ENCODE results near the gene GBX1.
A peak's percentile ranks its signal among the peaks of the same experiment; 100 is the strongest.

Gene GBX1

DNA sequence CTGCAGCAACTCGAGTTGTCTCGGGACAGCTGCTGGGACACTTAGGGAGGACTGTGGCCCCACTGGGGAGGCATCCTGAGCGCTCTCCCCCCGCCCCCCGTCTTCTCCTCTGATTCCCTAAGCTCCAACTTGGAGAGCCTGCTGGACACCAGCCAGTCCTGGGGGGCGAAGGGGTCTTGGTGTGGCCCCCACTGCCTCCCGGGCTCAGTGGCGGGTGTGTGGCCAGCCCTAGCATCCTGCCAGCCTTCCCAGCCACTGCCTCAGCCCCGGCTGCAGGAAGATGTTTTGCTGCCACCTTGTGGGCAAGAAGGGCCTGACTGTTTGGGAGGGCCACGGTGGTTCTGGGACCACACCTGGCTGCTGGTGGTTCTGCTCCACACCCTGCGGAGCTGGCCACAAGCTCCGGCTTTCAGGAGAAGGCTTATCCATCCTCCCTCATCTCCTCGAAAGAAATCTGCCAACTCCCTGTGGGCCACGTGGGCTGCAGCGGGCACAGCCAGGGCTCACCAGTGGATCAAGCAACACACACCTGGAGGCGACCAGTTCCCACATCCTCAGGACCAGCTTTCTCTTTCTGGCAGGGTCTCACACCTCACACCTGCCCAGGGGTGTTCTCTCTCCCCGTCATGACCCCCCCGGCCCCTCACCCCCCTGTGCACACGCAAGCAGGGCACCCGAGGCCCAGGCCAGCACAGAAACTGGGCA lies 56.4 kb downstream of the GBX1 start:
- DNase-seq = peak; percentile 75

DNA sequence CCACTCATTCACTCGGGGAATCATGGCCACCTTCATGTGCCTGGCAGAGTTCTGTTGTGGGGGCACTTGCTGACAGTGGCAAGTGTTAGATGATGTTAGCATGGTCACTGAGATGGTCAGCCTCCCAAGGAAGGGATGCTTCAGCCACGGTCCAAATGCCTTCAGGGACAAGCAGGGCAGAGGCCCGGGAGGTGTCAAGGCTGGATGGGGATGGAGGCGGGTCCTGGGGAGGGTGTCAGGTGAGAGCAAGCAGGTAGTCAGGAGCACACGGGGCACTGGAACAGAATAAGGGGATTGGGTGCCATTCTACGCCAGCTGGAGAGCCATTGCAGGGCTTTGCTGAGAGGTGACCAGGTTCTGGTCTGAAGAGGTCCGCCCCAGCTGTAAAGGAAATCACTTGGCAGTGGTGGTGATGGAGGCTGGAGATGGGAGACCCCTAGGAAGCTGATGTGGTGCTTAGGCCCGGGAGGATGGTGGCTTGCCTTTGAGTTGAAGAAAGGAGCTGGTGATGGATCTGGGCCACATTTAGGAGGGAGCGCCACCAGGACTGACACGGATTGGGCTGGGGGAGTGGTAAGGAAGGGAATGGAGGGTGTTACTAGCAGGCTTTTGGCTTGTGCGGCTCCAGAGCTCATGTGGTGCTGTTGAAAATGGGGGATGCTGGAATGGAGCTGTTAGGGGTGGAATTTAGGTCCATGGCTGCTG lies 57.1 kb downstream of the GBX1 start:
- no peak for DNase-seq

DNA sequence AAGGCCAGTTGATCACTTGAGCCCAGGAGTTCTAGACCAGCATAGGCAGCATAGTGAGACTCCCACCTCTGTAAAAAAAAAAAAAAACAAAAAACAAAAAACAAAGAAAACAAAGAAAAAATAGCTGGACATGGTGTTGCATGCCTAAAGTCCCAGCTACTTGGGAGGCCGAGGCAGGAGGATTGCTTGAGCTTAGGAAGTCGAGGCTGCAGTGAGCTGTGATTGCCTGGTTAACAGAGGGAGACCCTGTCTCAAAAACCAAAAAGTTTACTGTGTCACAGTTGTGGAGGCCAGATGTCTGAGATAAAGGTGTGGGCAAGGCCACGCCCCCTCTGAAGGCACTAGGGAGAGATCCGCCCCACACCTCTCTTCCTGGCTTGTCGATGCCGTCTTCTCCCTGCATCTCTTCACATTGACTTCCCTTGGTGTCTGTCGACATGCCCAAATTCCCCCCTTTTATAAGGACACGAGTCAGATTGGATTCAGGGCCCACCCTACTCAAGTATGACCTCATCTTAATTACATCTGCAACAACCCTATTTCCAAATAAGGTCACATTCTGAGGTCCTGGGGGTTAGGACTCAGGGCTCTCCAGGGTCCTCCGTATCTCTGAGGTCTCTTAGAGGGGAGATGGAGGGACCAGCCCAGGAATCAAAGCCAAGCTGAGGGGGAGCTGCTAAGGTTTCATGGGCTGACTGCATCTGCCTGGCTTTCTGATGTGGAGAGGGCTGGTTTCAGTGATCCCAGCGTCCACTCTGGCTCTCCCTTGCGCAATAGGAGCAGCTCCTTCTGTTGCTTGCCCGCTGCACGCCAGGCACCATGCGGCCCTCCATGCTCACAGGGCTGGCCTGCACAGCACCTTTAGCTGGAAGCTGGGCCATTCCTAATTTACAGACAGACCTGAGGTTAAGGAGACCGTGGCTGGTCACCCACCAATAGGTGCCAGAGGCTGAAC lies 58.1 kb downstream of the GBX1 start:
- DNase-seq = no peak

DNA sequence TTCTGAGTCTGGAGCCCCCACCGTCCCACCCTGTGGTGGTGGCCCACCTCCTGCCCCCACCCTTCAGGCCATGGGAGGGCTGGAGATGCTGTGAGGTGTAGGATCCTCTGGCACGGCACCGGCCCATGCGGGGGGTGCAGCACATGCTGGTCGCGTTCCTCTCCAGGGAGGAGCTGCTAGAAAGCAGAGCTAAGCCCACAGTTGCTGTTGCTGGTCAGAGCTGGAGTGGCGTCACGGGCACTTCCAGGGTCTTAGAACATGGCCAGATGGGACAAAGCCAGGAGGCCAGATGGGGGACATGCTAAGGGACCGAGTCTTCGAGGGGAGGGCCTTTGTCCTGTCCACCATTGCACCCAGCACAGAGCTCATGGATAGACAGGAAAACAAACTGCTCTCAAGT lies 59.6 kb downstream of the GBX1 start:
- no peak for DNase-seq

- DNase-seq = no peak
Measured at GRCh38 chr7:151104411-151105235, 62.9 kb downstream of the GBX1 start.

- DNase-seq = no peak
Measured at GRCh38 chr7:151103973-151104372, 63.5 kb downstream of the GBX1 start.

DNA sequence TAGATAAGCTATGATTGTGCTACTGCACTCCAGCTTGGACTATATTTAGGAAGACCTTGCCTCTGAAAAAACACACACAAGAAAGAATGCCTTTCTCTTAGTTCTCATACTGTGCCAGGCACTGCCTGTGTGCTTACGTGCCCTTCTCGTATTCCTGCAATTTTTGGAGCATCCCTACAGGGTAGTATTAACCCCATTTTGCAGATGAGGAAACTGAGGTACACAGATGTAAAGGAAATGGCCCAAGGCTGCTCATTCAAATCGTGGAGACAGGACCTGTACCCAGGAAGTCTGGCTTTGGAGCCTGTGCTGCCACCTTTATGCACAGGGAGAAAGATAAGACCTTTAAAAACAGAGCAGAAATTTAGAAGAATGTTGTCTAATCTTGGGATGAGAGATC lies 64.5 kb downstream of the GBX1 start:
- no peak for DNase-seq

DNA sequence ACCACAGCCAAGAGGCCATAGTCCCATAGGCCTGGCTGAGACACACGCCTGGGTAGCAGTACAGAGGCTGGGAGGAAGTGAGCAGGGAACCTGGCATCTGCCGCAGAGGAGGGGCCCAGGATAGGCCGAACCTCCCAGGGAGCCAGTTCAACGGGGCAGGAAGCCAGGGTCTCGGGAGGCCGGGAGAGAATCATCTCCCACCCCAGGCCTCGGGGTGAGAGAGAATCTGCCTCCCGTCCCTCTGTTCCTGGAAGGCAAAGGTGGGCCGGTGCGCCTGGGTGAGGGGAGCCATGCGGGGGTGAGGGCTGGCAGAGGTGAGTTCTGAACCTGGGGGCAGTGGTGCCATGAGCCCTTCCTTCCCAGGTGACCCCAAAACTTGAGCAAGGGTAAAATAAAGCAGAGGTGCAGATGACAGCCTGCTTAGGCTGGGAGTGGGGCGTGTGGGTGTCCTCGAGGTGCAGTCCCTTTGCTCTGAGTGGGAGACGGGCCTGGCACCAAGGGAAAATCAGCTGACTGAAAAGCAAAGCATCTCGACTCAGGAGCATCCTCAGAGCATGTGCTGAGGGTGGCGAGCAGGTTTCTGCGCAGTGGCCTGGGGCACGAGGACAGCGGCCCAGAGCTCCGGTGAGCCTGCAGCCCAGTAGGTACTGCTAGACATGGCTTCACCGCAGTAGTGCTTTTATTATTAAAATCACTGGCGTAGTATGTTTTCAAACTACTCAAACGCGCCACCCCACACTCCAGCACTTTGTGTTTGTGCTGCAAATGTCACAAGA lies 65.7 kb downstream of the GBX1 start:
- DNase-seq = no peak

DNA sequence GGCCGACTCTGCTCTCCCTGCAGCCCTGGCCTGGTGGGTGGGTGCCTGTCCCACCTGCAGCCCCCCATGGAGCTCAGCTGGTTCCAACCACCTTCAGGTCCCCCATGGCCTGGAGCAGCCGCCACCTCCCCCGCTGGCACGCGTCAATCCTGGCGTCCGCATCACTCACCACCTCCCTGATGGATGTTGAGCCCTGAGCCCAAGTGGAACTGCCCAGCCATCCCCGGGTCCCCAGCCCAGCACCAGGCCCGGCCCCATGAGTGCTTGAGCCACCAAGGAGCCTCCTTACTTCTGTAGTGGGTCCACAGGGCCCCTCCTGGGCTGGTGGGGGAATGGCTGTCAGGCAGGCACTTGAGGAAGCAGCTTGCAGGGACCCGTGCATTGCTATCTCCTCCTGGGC lies 66.6 kb downstream of the GBX1 start:
- DNase-seq = no peak

DNA sequence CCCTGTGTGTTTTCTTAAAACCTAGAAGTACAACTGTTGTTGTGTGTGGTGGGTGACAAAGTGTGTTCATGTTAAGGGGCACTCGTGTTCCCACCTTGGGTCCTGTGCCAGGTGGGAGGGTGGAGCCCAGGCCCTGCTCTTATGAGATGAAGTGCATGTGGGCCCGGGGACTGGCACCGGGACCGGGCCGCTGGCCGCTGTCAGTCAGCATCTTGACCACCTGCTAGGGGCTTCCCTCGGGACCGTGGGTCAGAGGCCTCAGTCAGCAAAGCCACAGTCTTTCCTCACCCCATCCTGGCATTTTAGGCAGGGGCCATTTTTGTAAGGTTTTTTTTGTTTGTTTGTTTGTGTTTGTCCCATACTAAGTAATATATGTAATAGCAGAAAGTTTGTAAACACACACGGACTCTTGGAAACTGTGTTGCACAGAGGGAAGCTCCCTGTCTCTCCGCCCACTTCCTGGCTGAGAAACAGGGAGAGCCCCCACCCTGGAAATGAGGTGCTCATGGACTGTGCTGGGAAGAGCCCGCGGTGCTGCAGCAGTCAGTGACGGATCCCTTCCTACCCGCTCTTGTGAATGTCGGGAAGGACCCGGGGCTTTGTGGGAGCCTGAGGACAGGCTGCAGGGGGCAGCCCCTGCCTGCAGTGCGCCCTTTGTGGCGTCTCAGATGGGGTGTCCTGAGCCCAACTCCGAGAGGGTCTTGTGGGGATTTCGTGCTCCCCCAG lies 67.8 kb downstream of the GBX1 start:
- DNase-seq = no peak

All from effector CD4-positive, alpha-beta T cell (primary cell).